ENCODE measurements around the gene ISOC1. TPM values are rescaled to one million over a fixed set of nuclear protein-coding genes. Genes with fewer than 3 reads are reported as not detected.

The ISOC1 gene
- total RNA-seq, 1 experiment from 2014 or later = 40.8 TPM

DNA sequence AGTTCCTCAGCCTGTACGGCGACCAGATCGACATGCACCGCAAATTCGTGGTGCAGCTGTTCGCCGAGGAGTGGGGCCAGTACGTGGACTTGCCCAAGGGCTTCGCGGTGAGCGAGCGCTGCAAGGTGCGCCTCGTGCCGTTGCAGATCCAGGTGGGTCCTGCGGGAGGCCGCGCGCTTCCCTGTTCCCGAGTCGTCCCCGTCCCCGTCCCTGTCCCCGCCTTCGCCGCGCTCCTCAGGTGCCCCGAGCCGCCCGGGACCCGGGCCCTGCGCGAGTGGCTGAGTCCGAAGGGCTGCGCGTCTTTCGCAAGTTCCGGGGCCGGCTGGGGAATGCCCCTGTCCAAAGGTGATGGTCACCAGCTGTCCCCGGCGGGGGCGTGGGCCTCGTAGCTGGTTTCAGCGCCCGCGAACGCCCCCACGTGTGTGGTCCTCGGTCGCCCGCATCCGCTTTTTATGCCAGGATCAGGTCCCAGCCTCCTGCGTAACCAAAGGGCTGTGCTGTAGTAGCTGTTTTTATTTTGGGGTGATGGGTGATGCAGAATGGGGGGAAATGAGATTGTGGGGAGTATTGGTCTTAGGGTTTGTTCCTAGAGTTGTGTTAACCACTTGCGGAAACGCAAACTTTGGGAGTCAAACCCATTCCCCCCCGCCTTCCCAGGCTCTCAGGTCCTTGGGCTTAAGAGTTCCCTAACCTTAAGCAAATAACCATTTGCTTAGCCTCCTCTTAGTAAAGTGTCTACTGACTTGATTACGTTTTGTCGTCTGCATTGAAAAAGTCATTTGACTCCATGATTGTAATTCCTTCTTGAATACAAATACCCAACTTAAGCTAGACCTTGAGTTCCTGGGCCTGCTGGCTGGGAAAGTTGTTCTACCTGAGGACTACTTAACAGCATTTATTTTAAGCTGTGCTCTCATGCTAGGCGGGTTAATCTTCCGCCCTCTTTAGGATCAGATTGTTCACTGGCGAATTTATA is 663 bp downstream of the ISOC1 start:
- peak; percentile 16 for DNase-seq (ENCODE audit: low spot score)

GRCh38 chr5:129096382-129096991 is 1.9 kb downstream of the ISOC1 start:
- DNase-seq (ENCODE audit: low spot score) = no peak

- no peak for DNase-seq (ENCODE audit: low spot score)
Observed at GRCh38 chr5:129097498-129098296, 3.1 kb downstream of the ISOC1 start.

DNA sequence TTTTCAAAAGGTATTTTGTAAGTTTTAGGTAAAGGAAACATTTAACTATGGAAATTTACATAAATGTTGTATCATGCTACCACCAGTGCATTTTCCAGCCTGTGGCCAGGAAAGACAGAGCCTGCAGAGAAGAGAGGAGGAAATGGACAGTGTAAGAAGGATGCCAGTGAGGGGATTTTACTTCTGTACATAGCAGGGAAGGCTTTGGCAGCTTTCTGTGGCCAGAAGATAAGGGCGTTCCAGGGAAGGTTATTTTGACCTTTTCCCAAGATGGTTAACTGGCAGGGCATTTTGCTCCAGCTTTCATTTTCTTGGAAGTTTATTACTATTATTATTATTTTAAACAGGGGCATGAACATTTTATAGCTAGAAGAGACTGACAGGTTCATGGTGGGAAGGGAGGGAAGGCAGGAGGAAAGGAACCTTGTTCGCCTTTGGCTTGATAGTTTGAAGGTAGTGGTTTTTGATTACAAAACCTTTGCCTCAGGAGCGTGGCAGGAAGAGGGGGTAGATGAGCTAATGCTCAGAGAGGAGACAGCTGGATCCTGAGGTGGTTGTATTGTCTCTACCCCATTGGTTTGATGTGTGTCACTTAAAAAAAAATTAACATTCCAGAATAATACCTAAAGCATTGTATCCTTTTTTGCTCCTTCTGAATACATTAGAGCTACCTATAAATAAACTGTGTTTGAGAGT is 4.1 kb downstream of the ISOC1 start:
- DNase-seq (ENCODE audit: low spot score) = no peak

DNA sequence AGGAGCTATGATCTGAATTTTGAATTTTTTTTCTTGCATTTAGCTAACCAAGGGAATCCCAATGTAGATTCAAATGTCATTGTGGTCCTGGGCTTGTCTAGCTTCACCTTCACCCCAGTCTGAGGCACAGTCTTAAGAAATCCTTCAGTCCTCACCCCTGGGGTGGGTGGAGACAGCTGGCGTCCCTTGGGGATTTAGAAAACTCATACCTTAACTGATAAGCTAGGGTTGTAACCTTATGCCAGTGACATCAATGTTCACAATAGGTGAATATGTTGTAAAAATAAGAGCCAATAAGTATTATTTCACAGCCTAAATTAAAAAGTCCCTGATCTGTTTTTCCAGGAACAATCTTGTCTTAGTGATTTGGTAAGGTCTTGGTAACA is 4.6 kb downstream of the ISOC1 start:
- no peak for DNase-seq (ENCODE audit: low spot score)

DNA sequence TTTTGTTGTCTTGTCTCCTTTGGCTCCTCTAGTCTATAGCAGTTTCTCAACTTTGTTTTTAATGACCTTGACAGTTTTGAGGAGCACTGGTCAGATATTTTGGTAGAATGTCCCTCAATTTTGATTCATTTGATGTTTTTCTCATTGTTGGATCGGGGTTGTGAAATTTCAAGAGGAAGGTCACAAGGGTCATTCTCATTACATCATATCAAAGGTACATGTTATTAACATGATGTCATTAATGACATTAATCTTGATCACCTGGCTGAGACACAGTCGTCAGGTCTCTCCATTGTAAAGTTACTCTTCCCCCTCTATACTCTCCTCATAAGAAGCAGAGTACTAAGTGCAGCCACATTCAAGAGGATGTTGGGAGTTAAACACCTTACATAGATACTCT is 7.2 kb downstream of the ISOC1 start:
- DNase-seq (ENCODE audit: low spot score) = no peak

DNA sequence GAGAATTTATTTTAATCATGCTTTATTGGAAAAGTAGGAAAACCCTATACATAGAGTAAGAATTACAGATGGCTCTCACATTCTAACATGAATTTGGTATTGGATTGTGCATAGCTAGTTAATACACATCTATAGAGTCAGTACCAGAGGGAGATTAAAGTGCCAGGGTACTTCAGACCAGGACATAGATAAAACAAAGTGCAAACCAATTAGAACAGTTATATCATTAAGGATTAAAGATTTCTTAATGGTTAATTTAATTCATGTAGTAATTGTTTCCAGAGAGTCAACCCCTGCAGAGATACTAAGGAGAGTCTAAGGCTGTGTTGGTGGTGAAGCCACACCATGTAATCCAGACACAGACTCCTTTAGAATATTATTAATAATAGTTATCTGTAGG is 8.8 kb downstream of the ISOC1 start:
- DNase-seq (ENCODE audit: low spot score) = no peak

GRCh38 chr5:129104915-129105455 is 10.4 kb downstream of the ISOC1 start:
- DNase-seq (ENCODE audit: low spot score) = no peak

GRCh38 chr5:129107637-129108036 is 13.1 kb downstream of the ISOC1 start:
- no peak for DNase-seq (ENCODE audit: low spot score)

GRCh38 chr5:129110742-129111141 is 16.2 kb downstream of the ISOC1 start:
- DNase-seq (ENCODE audit: low spot score) = no peak

DNA sequence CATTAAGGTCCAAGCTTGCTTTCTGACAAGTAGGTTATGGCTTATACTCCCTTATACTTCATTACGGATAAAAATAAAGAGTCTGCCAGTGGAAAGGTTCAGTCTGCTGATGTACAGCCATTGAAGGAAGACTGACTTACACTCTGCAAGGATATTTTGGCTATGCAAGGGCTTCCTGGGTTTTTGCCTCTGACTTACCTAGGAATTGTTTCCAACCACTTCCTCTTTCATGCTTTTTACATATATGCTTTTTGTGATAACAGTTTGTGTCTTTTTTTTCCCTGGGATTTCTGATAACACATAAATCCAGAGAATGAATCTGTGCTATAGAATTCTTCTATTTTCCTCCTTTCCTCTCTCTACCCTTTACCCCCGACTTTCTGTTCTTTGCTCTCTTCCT is 16.8 kb downstream of the ISOC1 start:
- no peak for DNase-seq (ENCODE audit: low spot score)

DNA sequence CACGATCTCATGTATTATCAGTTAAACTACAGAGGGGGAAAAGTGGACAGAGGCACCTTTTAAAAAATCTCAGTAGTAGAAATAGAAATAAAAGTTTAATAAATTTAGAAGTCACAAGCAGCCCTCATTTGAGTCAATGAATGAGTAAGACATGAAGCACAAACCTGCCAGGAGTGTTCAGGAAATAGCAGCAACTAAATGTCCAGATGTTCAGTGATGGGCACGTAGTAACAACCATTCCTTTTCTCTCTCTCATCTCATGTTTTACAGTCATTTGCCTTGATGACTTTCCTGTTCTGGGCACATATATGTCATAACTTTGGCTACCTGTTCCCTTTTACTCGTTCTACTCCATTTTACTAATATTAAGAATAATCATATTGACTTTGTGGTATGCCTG is 17.7 kb downstream of the ISOC1 start:
- DNase-seq (ENCODE audit: low spot score) = no peak

DNA sequence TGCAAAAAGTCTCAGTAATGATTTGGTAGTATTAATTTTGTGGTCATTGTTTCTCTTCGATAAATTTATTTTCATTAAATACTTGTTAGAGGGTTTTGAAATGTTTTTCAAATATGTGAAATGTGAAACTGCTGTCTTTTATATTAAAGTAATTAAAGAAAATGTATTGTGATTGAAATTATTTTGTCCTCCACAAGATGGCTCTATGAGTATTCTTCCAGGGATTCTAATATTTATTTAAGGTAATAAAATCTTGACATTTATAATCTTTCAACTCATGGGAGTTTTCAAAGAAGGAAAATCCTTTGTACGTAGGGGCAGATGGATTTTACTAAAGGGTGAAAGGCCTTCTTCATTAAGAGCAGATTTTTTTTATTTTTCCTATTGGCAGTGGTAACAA is 19.3 kb downstream of the ISOC1 start:
- no peak for DNase-seq (ENCODE audit: low spot score)

- DNase-seq (ENCODE audit: low spot score) = no peak
Observed at GRCh38 chr5:129114539-129115193, 20.1 kb downstream of the ISOC1 start.

DNA sequence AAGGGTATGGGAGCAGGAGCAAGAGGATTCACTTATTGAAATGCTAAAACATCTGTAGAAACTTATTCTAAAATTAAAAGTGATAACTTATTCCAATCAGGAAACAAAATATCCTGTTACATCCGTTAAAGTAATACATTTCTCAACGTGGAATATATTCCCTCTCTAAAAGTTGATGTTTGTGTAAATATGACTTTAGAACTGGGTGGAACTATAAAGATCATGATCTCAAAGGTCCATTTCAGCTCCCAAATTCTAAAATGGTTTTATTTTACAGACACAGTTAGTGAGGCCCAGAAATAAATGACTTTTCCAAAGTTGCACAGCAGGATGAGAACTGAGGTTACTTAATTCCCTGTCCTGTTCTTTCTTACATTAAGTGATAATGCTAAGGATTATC is 21.1 kb downstream of the ISOC1 start:
- DNase-seq (ENCODE audit: low spot score) = no peak

GRCh38 chr5:129116797-129117196 is 22.2 kb downstream of the ISOC1 start:
- DNase-seq (ENCODE audit: low spot score) = no peak

DNA sequence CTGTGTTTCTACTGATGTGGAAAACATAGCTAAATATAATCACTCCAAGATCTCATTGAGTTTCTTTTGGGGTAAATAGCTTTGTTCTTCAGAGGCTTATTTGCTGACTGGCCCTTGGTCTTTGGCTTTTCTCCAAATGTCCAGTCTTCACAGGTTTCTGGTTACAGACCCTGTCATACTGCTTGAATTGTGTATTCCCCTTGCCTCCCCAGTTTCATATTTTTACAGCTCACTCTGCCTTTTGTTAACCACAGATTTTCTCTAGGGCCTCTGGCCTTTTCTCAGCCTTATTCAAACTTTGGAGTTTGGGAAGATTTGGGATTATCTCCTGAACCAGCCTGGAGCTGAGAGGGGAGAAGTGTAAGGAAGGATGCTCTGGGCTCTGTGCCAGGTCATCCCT is 23.9 kb downstream of the ISOC1 start:
- DNase-seq (ENCODE audit: low spot score) = no peak

- DNase-seq (ENCODE audit: low spot score) = no peak
Observed at GRCh38 chr5:129118826-129119225, 24.3 kb downstream of the ISOC1 start.

- DNase-seq (ENCODE audit: low spot score) = no peak
Observed at GRCh38 chr5:129120158-129120581, 25.6 kb downstream of the ISOC1 start.

GRCh38 chr5:129122560-129122959 is 28.0 kb downstream of the ISOC1 start:
- no peak for DNase-seq (ENCODE audit: low spot score)

- no peak for DNase-seq (ENCODE audit: low spot score)
Observed at GRCh38 chr5:129124608-129125007, 30.1 kb downstream of the ISOC1 start.

All from A172 (cell line).